B cell (primary cell): ENCODE results near the gene NCK2. TPM values are rescaled to one million over a fixed set of nuclear protein-coding genes. Genes with fewer than 3 reads are reported as not detected.
A peak's percentile ranks its signal among the peaks of the same experiment; 100 is the strongest.

ENCODE experiments used
- ATAC-seq: fragments of 200-7000 bp; cut with Tn5 transposase; one replicate; pipeline ENCODE4 v1.10.0; 2021; ENCODE audit warnings: low read depth, mild to moderate bottlenecking, moderate number of reproducible peaks, moderate library complexity
- CTCF ChIA-PET: fragments of 350-600 bp; sonication (Branson Sonifier 250); formaldehyde crosslinking; loops from one replicate; lab custom pipeline; 2021; ENCODE audit warnings: antibody characterized with exemption, inconsistent platforms; lab: Charles Lee
- POLR2A ChIA-PET: fragments of 350-600 bp; sonication (Branson Sonifier 250); formaldehyde crosslinking; loops from one replicate; lab custom pipeline; 2021; ENCODE audit warnings: antibody characterized with exemption; lab: Charles Lee
- DNase-seq: peaks from one replicate; pipeline ENCODE4 v3.0.0; 2013
- H2AFZ ChIP-seq: 2 replicates; pipeline ENCODE4 v1.6.1; 2012; ENCODE audit warnings: mild to moderate bottlenecking, low read depth, low read length; ENCODE audit not compliant: insufficient read depth, poor library complexity, severe bottlenecking
- H3K27ac ChIP-seq, 2 donors: 1 replicate in 1 of 2; 2 replicates in 1 of 2; pipeline ENCODE4 v1.5.1; 2012 to 2013; ENCODE audit warnings: low read length in 2 of 2, mild to moderate bottlenecking in 2 of 2, moderate library complexity in 1 of 2
- H3K27me3 ChIP-seq, 4 experiments: fragments of 200-600 bp in 1 of 4; sonication (generic) in 1 of 4; replicated peaks in 1 of 4; 1 replicate in 2 of 4; 2 replicates in 2 of 4; pipeline versions ENCODE4 v1.6.1 to v1.7.0; 2013 to 2016; ENCODE audit warnings: low read length in 3 of 4, mild to moderate bottlenecking in 2 of 4, mixed read lengths in 1 of 4, moderate library complexity in 1 of 4; ENCODE audit not compliant: insufficient read depth in 4 of 4, control insufficient read depth in 3 of 4; ENCODE audit errors: control extremely low read depth in 1 of 4
- H3K36me3 ChIP-seq, 2 experiments: replicated peaks in 1 of 2; 1 replicate in 1 of 2; 2 replicates in 1 of 2; pipeline versions ENCODE4 v1.6.1 to v1.7.1; 2013; ENCODE audit warnings: low read length in 1 of 2; ENCODE audit not compliant: insufficient read depth in 2 of 2, control insufficient read depth in 1 of 2; ENCODE audit errors: control extremely low read depth in 1 of 2, extremely low read depth in 1 of 2
- H3K4me1 ChIP-seq, 2 donors: fragments of 200-600 bp in 1 of 2; sonication (generic) in 1 of 2; 1 replicate in 1 of 2; 2 replicates in 1 of 2; pipeline versions ENCODE4 v1.5.1 to v1.6.1; 2013 to 2017; ENCODE audit warnings: low read length in 2 of 2; ENCODE audit not compliant: control insufficient read depth in 2 of 2, insufficient read depth in 2 of 2
- H3K4me2 ChIP-seq: replicated peaks from 2 replicates; pipeline ENCODE3; 2012; ENCODE audit warnings: mild to moderate bottlenecking, low read depth, low read length; ENCODE audit not compliant: poor library complexity, severe bottlenecking
- H3K4me3 ChIP-seq, 5 experiments: fragments of 200-600 bp in 1 of 5; sonication (generic) in 1 of 5; 1 replicate in 3 of 5; 2 replicates in 2 of 5; pipeline versions ENCODE4 v1.5.1 to v1.7.0; 2011 to 2016; ENCODE audit warnings: low read length in 4 of 5, mild to moderate bottlenecking in 4 of 5, low read depth in 2 of 5, control low read depth in 1 of 5, moderate library complexity in 1 of 5; ENCODE audit not compliant: insufficient read depth in 1 of 5; ENCODE audit errors: control extremely low read depth in 1 of 5, extremely low read depth in 1 of 5
- H3K79me2 ChIP-seq: fragments of 200-600 bp; sonication (generic); one replicate; pipeline ENCODE4 v1.6.0; 2016; ENCODE audit warnings: low read length; ENCODE audit not compliant: control insufficient read depth, insufficient read depth
- H3K9ac ChIP-seq: fragments of 200-600 bp; sonication (generic); 2 replicates; pipeline ENCODE4 v1.6.1; 2017; ENCODE audit warnings: mild to moderate bottlenecking, low read length, moderate library complexity
- H3K9me3 ChIP-seq, 3 donors: one replicate each; pipeline versions ENCODE4 v1.6.1 to v1.7.1; 2013; ENCODE audit warnings: low read length in 2 of 3; ENCODE audit not compliant: control insufficient read depth in 2 of 3, insufficient read depth in 1 of 3; ENCODE audit errors: control extremely low read depth in 1 of 3
- H4K20me1 ChIP-seq: 2 replicates; pipeline ENCODE4 v1.6.0; 2012; ENCODE audit warnings: mild to moderate bottlenecking, low read length; ENCODE audit not compliant: insufficient read depth, control insufficient read depth, poor library complexity, severe bottlenecking
- H3K27ac Mint-ChIP-seq: one replicate; pipeline ENCODE4 v1.8.0; 2021; ENCODE audit warnings: mixed read lengths
- H3K27me3 Mint-ChIP-seq: one replicate; pipeline ENCODE4 v1.8.0; 2021; ENCODE audit warnings: mixed read lengths
- H3K4me1 Mint-ChIP-seq: one replicate; pipeline ENCODE4 v1.8.0; 2021; ENCODE audit warnings: mixed read lengths
- H3K4me3 Mint-ChIP-seq: one replicate; pipeline ENCODE4 v1.8.0; 2021; ENCODE audit warnings: mixed read lengths
- H3K9me3 Mint-ChIP-seq: one replicate; pipeline ENCODE4 v1.8.0; 2022; ENCODE audit warnings: mixed read lengths; ENCODE audit not compliant: insufficient read depth
- EZH2 ChIP-seq: IDR thresholded peaks from 2 replicates; pipeline ENCODE4 v1.6.1; 2012; ENCODE audit warnings: borderline replicate concordance, low read depth, mild to moderate bottlenecking, moderate library complexity, low read length; ENCODE audit not compliant: insufficient read depth, poor library complexity, severe bottlenecking
- WGBS: methylation state at CpG from one replicate; pipeline ENCODE4 v1.1.5; 2013; ENCODE audit warnings: missing lambda C conversion rate; ENCODE audit not compliant: insufficient coverage; 5-methylcytosine and 5-hydroxymethylcytosine counted together
- intact Hi-C: fragments of 100-400 bp; cut with micrococcal nuclease; formaldehyde crosslinking; loops from one replicate; pipeline ENCODE4 v1.10.0; 2022
- polyA plus RNA-seq: library from polyadenylated mRNA; depleted of rRNA; stranded (reverse); fragments of >200 nt; gene quantifications from 2 replicates; pipeline ENCODE4 v1.2.3, GENCODE V29; 2012
- total RNA-seq, 2 donors: library from RNA; stranded (reverse); fragments of 120-200 nt in 1 of 2; gene quantifications; 1 replicate in 1 of 2; 2 replicates in 1 of 2; pipeline versions ENCODE4 v1.2.3 to v1.2.4, GENCODE V29; 2013 to 2022
- TF ChIP-seq, protein P1 (sequence below): fragments of 200-600 bp; IDR thresholded peaks from one replicate; pipeline ENCODE4 v1.8.0; 2022; ENCODE audit warnings: antibody characterized with exemption, mild to moderate bottlenecking

Gene NCK2
- total and polyA plus RNA-seq, 2 donors (not counting 1 experiment from before 2014, with no cell fraction given), result 64.2 to 72.3 TPM

GRCh38 chr2:105820691-105821090 is 76.0 kb downstream of the NCK2 start:
- no peaks in the 10 kb centered on the region for H3K27me3 ChIP-seq
- H3K36me3 ChIP-seq, result peaks cover 6 to 47% of the 10 kb centered on the region in 2 experiments
- H3K9me3 Mint-ChIP-seq, result no peaks in the 10 kb centered on the region
- H2AFZ ChIP-seq, result no peak overlapping the region
- H3K27ac Mint-ChIP-seq, result peak overlapping the region; percentile 50
- peaks cover 91% of the 10 kb centered on the region for H3K79me2 ChIP-seq
- H3K4me2 ChIP-seq, result no peak overlapping the region
- no peaks in the 10 kb centered on the region for H3K27me3 Mint-ChIP-seq
- WGBS, result 93% methylated on average over 5 of the region's 6 CpGs
- DNase-seq (no peak), ATAC-seq (no peak)
- no peak overlapping the region for H3K9ac ChIP-seq
- POLR2A ChIA-PET, result no interaction called here
- H3K4me1 Mint-ChIP-seq, result peaks cover 52% of the 10 kb centered on the region
- no peak overlapping the region for H3K4me3 Mint-ChIP-seq
- intact Hi-C loops, result no loop called here
- TF ChIP-seq, protein P1, sequence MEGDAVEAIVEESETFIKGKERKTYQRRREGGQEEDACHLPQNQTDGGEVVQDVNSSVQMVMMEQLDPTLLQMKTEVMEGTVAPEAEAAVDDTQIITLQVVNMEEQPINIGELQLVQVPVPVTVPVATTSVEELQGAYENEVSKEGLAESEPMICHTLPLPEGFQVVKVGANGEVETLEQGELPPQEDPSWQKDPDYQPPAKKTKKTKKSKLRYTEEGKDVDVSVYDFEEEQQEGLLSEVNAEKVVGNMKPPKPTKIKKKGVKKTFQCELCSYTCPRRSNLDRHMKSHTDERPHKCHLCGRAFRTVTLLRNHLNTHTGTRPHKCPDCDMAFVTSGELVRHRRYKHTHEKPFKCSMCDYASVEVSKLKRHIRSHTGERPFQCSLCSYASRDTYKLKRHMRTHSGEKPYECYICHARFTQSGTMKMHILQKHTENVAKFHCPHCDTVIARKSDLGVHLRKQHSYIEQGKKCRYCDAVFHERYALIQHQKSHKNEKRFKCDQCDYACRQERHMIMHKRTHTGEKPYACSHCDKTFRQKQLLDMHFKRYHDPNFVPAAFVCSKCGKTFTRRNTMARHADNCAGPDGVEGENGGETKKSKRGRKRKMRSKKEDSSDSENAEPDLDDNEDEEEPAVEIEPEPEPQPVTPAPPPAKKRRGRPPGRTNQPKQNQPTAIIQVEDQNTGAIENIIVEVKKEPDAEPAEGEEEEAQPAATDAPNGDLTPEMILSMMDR, result no peak
- TF ChIP-seq EZH2, result no peak
- H3K9me3 ChIP-seq, result no peaks in the 10 kb centered on the region
- peak overlapping the region in 1 of 2 donors; percentile 18 for H3K27ac ChIP-seq
- peaks cover 29% of the 10 kb centered on the region for H4K20me1 ChIP-seq
- H3K4me3 ChIP-seq, result no peak overlapping the region
- peaks cover 17 to 24% of the 10 kb centered on the region in 2 donors for H3K4me1 ChIP-seq
- CTCF ChIA-PET, result interaction anchor here (0.9 to 1.0 kb wide), 2 partner anchors 10 to 16 kb away, joined by 3 to 4 read pairs; no protein-coding TSS in a partner anchor

DNA sequence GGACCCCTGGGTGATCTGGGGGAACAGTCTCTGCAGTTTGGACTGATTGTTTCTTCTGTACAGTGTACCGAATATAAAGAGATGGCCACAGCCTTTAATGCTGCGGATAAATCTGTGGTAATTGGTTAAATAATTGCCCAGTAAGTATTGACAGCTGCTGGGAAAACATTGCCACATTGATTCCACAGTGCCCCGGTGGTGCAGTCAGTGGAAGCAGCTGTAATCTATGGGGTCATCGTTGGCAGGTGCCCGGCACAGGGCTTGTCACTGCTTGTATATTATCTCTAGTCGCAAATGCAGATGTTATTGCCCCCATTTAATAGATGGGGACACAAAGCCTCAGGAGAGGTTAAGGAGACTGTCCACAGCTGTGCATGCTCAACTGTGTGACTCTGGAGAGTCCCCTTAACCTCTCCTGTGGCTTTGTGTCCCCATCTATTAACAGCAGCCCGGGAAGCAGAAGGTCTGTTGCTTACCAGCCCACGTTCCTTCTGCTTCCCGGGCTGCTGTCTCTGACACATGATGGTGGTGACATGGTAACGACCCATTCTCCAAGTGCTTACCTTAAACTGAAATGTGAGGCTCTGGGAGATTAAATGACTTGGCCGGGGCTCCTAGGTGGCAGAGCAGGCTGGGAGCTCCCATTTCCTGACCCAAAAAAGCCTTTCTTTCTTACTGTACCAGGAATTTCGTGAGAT is 76.9 kb downstream of the NCK2 start:
- H3K79me2 ChIP-seq, result peaks cover 91% of the 10 kb centered on the region
- H4K20me1 ChIP-seq, result peaks cover 24% of the 10 kb centered on the region
- H3K36me3 ChIP-seq, result peaks cover 5 to 51% of the 10 kb centered on the region in 2 experiments
- Mint-ChIP-seq H3K27ac (peak overlapping the region; percentile 70), H3K4me3 (no peak overlapping the region), H3K27me3 (no peaks in the 10 kb centered on the region), H3K9me3 (no peaks in the 10 kb centered on the region), H3K4me1 (peaks cover 52% of the 10 kb centered on the region)
- H3K4me3 ChIP-seq, result no peak overlapping the region
- no peak overlapping the region for H3K9ac ChIP-seq
- peaks cover 17 to 24% of the 10 kb centered on the region in 2 donors for H3K4me1 ChIP-seq
- peak overlapping the region; percentile 46 for H3K4me2 ChIP-seq
- TF ChIP-seq EZH2, result no peak
- TF ChIP-seq, protein P1, result no peak
- ChIA-PET CTCF (interaction anchor here (0.9 to 1.8 kb wide), 3 partner anchors 9 to 34 kb away, joined by 3 to 5 read pairs (median 4); no protein-coding TSS in a partner anchor), POLR2A (no interaction called here)
- no peak overlapping the region for H2AFZ ChIP-seq
- no peak for ATAC-seq
- intact Hi-C loops, result no loop called here
- peak overlapping the region; percentile 25 to 77 for H3K27ac ChIP-seq
- H3K27me3 ChIP-seq, result no peaks in the 10 kb centered on the region
- peaks cover 0 to 3% (median 0%) of the 10 kb centered on the region in 3 donors for H3K9me3 ChIP-seq
- WGBS, result 94% methylated on average over 9 of the region's 12 CpGs
- DNase-seq, result no peak
